NB4 (cell line): Measurements from ENCODE around the gene C6orf89.

Experiments
- DNase-seq: peaks from one replicate; pipeline ENCODE4 v3.0.0; 2010; ENCODE audit warnings: low read depth
- H3K4me3 ChIP-seq: one replicate; pipeline ENCODE4 v1.5.1; 2011; ENCODE audit warnings: mild to moderate bottlenecking, low read depth, low read length, moderate library complexity
- CTCF ChIP-seq: IDR thresholded peaks from one replicate; pipeline ENCODE4 v1.5.1; 2012; ENCODE audit warnings: low read depth, low read length
- MAX ChIP-seq: IDR thresholded peaks from 2 replicates; pipeline ENCODE4 v1.6.1; 2011; ENCODE audit warnings: low read depth, low read length
- MYC ChIP-seq: IDR thresholded peaks from 2 replicates; pipeline ENCODE4 v1.6.1; 2011; ENCODE audit warnings: low read depth, low read length
- POLR2A ChIP-seq: IDR thresholded peaks from 2 replicates; pipeline ENCODE4 v1.6.1; 2011; ENCODE audit warnings: mild to moderate bottlenecking; ENCODE audit not compliant: insufficient read length; ENCODE audit errors: extremely low read depth

The C6orf89 gene

GRCh38 chr6:36862848-36863382 is 22.8 kb upstream of the C6orf89 start:
- DNase-seq: no peak
- no peak for TF ChIP-seq CTCF
- no peak for TF ChIP-seq MYC
- TF ChIP-seq POLR2A: no peak
- no peak for TF ChIP-seq MAX
- no peak overlapping the region for H3K4me3 ChIP-seq

- no peak overlapping the region for H3K4me3 ChIP-seq
- no peak for TF ChIP-seq POLR2A
- DNase-seq: no peak
Observed at GRCh38 chr6:36863670-36864540, 21.8 kb upstream of the C6orf89 start.

- no peak overlapping the region for H3K4me3 ChIP-seq
- DNase-seq: no peak
- no peak for TF ChIP-seq MYC
- TF ChIP-seq CTCF: no peak
- TF ChIP-seq MAX: no peak
- TF ChIP-seq POLR2A: no peak
Observed at GRCh38 chr6:36865835-36866234, 19.9 kb upstream of the C6orf89 start.

- H3K4me3 ChIP-seq: no peak overlapping the region
- no peak for DNase-seq
- TF ChIP-seq MAX: no peak
- no peak for TF ChIP-seq CTCF
- no peak for TF ChIP-seq MYC
- no peak for TF ChIP-seq POLR2A
Observed at GRCh38 chr6:36867471-36868224, 18.1 kb upstream of the C6orf89 start.

- no peak overlapping the region for H3K4me3 ChIP-seq
- TF ChIP-seq POLR2A: no peak
- no peak for TF ChIP-seq MYC
- no peak for TF ChIP-seq CTCF
- TF ChIP-seq MAX: no peak
- DNase-seq: no peak
Observed at GRCh38 chr6:36871686-36872085, 14.1 kb upstream of the C6orf89 start.

- TF ChIP-seq MAX: no peak
- TF ChIP-seq POLR2A: no peak
- TF ChIP-seq MYC: no peak
- no peak for TF ChIP-seq CTCF
- peak overlapping the region; percentile 84 for H3K4me3 ChIP-seq
- DNase-seq: no peak
Observed at GRCh38 chr6:36873115-36873514, 12.6 kb upstream of the C6orf89 start.
